Natural killer cell (primary cell): Measurements from ENCODE around the gene HCRTR2. TPM values are rescaled to one million over a fixed set of nuclear protein-coding genes. Genes with fewer than 3 reads are reported as not detected.
A peak's percentile ranks its signal among the peaks of the same experiment; 100 is the strongest.
"Not testable (repeated sequence)": the region's sequence is repeated elsewhere in the genome, so short reads cannot be mapped to it uniquely, and the experiment has no call there.

Source experiments
- ATAC-seq, 3 donors: fragments of 150-1000 bp in 2 of 3; fragments of 200-7000 bp in 1 of 3; cut with Tn5 transposase; 1 replicate in 1 of 3; 2 replicates in 2 of 3; pipeline ENCODE4 v1.10.0; 2021; ENCODE audit warnings: mild to moderate bottlenecking in 2 of 3, moderate library complexity in 2 of 3
- DNase-seq, 2 donors: peaks; one replicate each; pipeline versions ENCODE4 v3.0.0 to v3.0.0-alpha.2; 2013 to 2021; ENCODE audit warnings: mixed read lengths in 1 of 2
- H3K27ac ChIP-seq: one replicate; pipeline ENCODE4 v1.5.1; 2013; ENCODE audit warnings: mild to moderate bottlenecking, low read length
- H3K27me3 ChIP-seq: one replicate; pipeline ENCODE4 v1.6.1; 2013; ENCODE audit warnings: low read length; ENCODE audit not compliant: control insufficient read depth, insufficient read depth
- H3K36me3 ChIP-seq: one replicate; pipeline ENCODE4 v1.6.1; 2013; ENCODE audit warnings: low read length; ENCODE audit not compliant: control insufficient read depth, insufficient read depth
- H3K4me1 ChIP-seq: one replicate; pipeline ENCODE4 v1.6.1; 2013; ENCODE audit warnings: low read length; ENCODE audit not compliant: control insufficient read depth, insufficient read depth
- H3K4me3 ChIP-seq: one replicate; pipeline ENCODE4 v1.5.1; 2013; ENCODE audit warnings: low read length
- H3K9me3 ChIP-seq: one replicate; pipeline ENCODE4 v1.6.1; 2013; ENCODE audit warnings: low read length; ENCODE audit not compliant: control insufficient read depth, insufficient read depth
- H3K27ac Mint-ChIP-seq, 2 donors: one replicate each; pipeline ENCODE4 v1.8.0; 2022; ENCODE audit warnings: mild to moderate bottlenecking in 2 of 2, mixed read lengths in 2 of 2, moderate library complexity in 1 of 2
- H3K27me3 Mint-ChIP-seq, 2 donors: one replicate each; pipeline ENCODE4 v1.8.0; 2022; ENCODE audit warnings: low read depth in 2 of 2, mixed read lengths in 2 of 2
- H3K36me3 Mint-ChIP-seq: one replicate; pipeline ENCODE4 v1.8.0; 2022; ENCODE audit warnings: mixed read lengths
- H3K4me1 Mint-ChIP-seq, 2 donors: one replicate each; pipeline ENCODE4 v1.8.0; 2022; ENCODE audit warnings: mixed read lengths in 2 of 2
- H3K4me3 Mint-ChIP-seq: one replicate; pipeline ENCODE4 v1.8.0; 2022; ENCODE audit warnings: mild to moderate bottlenecking, moderate library complexity, mixed read lengths
- H3K9me3 Mint-ChIP-seq, 2 donors: one replicate each; pipeline ENCODE4 v1.8.0; 2022; ENCODE audit warnings: mixed read lengths in 2 of 2
- WGBS: methylation state at CpG from one replicate; pipeline ENCODE4 v1.1.7; 2013; ENCODE audit warnings: missing lambda C conversion rate; ENCODE audit not compliant: insufficient coverage; 5-methylcytosine and 5-hydroxymethylcytosine counted together
- intact Hi-C: fragments of 100-400 bp; cut with micrococcal nuclease; formaldehyde crosslinking; loops from one replicate; pipeline ENCODE4 v1.14.2; 2022
- total RNA-seq, 4 donors: library from RNA; stranded (reverse); fragments of 120-200 nt in 1 of 4; gene quantifications; one replicate each; pipeline versions ENCODE4 v1.2.3 to v1.2.4, GENCODE V29; 2013 to 2022
- TF ChIP-seq, protein P1 (sequence below): fragments of 200-600 bp; IDR thresholded peaks from one replicate; pipeline ENCODE4 v1.8.0; 2022; ENCODE audit warnings: antibody characterized with exemption

Gene HCRTR2
- total RNA-seq, 3 donors from 2014 or later (not counting 1 experiment from before 2014, with no cell fraction given), result not detected

DNA sequence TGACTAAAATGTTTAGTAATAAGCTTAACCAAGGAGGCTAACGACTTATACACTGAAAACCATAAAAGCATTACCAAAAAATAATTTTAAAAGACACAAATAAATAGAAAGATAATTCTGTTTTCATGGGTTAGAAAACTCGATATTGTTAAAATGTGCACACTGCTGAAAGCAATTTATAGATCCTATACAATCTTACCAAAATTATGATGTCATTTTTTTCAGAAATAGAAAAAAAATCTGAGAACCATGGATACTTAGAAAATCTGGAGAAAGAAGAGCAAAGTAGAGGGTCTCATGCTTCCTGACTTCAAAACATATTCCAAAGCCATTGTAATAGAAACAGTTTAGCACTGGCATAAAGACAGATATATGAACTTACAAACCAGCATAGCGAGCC lies 46.6 kb downstream of the HCRTR2 start:
- TF ChIP-seq, protein P1, sequence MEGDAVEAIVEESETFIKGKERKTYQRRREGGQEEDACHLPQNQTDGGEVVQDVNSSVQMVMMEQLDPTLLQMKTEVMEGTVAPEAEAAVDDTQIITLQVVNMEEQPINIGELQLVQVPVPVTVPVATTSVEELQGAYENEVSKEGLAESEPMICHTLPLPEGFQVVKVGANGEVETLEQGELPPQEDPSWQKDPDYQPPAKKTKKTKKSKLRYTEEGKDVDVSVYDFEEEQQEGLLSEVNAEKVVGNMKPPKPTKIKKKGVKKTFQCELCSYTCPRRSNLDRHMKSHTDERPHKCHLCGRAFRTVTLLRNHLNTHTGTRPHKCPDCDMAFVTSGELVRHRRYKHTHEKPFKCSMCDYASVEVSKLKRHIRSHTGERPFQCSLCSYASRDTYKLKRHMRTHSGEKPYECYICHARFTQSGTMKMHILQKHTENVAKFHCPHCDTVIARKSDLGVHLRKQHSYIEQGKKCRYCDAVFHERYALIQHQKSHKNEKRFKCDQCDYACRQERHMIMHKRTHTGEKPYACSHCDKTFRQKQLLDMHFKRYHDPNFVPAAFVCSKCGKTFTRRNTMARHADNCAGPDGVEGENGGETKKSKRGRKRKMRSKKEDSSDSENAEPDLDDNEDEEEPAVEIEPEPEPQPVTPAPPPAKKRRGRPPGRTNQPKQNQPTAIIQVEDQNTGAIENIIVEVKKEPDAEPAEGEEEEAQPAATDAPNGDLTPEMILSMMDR, result no peak
- intact Hi-C loops, result no loop called here
- Histone ChIP-seq H3K4me1 (no peaks in the 10 kb centered on the region), H3K36me3 (no peaks in the 10 kb centered on the region), H3K9me3 (no peaks in the 10 kb centered on the region), H3K27ac (no peak overlapping the region), H3K27me3 (no peaks in the 10 kb centered on the region), H3K4me3 (no peak overlapping the region)
- Mint-ChIP-seq H3K27ac (no peak overlapping the region), H3K4me1 (no peaks in the 10 kb centered on the region), H3K36me3 (no peaks in the 10 kb centered on the region), H3K9me3 (peaks cover 4% of the 10 kb centered on the region in 2 donors), H3K4me3 (no peak overlapping the region), H3K27me3 (no peaks in the 10 kb centered on the region)
- no peak for DNase-seq
- no peak for ATAC-seq
- no CpG with 5 or more reads among the region's 3 CpGs for WGBS

DNA sequence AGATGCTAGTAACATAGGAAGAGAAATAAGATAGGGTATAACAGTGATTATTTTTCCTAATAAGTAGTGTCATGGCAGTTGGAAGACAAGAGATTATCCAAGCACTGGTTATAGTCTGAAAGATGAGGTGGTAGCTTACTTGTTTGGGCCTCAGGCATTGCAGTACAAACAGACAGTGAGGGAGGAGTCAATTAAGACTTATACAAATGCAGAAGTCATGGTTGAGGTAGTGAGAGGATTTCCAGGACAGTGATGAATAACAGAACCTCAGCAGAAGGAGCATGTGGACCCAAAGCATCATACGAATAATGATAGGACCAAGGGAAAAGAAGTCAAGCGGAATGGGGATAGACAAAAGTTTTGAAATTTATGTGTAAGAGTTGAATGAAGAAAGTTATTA lies 53.5 kb downstream of the HCRTR2 start:
- H3K4me1 Mint-ChIP-seq, result no peaks in the 10 kb centered on the region
- no peaks in the 10 kb centered on the region for H3K36me3 Mint-ChIP-seq
- H3K9me3 Mint-ChIP-seq, result peaks cover 0 to 9% of the 10 kb centered on the region in 2 donors
- Histone ChIP-seq H3K9me3 (no peaks in the 10 kb centered on the region), H3K4me1 (no peaks in the 10 kb centered on the region), H3K27me3 (no peaks in the 10 kb centered on the region), H3K4me3 (no peak overlapping the region), H3K36me3 (no peaks in the 10 kb centered on the region), H3K27ac (no peak overlapping the region)
- ATAC-seq, result no peak
- 63% methylated on average over 2 of the region's 2 CpGs for WGBS
- TF ChIP-seq, protein P1, result no peak
- no peaks in the 10 kb centered on the region for H3K27me3 Mint-ChIP-seq
- intact Hi-C loops, result no loop called here
- no peak overlapping the region for H3K4me3 Mint-ChIP-seq
- no peak overlapping the region for H3K27ac Mint-ChIP-seq
- no peak for DNase-seq

DNA sequence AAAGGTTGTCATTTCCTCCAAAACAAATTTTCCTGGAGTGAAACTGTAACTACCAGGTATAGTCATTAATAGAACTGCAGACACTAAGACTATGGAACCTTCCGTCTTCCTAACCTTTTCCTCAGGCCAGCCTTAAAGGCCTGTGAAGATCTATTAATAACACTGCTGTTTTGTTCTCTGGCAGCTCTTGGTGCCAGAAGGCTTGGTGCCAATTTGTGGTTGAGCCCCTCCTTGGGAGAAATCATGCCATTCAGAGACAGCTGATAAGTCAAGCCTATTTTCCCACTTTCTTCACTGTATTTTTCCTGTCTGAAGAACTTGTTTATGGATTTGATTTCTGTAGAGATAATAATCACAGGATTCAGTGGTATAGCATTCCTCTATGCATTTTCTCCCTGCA lies 64.8 kb downstream of the HCRTR2 start:
- Histone ChIP-seq H3K4me1 (no peaks in the 10 kb centered on the region), H3K27ac (no peak overlapping the region), H3K27me3 (no peaks in the 10 kb centered on the region), H3K4me3 (no peak overlapping the region), H3K9me3 (no peaks in the 10 kb centered on the region), H3K36me3 (no peaks in the 10 kb centered on the region)
- Mint-ChIP-seq H3K27me3 (peaks cover 0 to 3% of the 10 kb centered on the region in 2 donors), H3K27ac (no peak overlapping the region), H3K4me1 (no peaks in the 10 kb centered on the region), H3K4me3 (no peak overlapping the region), H3K36me3 (no peaks in the 10 kb centered on the region), H3K9me3 (no peaks in the 10 kb centered on the region)
- ATAC-seq (no peak), DNase-seq (no peak)
- WGBS, result 50% methylated on average over 1 of the region's 1 CpG
- TF ChIP-seq, protein P1, result no peak
- intact Hi-C loops, result no loop called here

DNA sequence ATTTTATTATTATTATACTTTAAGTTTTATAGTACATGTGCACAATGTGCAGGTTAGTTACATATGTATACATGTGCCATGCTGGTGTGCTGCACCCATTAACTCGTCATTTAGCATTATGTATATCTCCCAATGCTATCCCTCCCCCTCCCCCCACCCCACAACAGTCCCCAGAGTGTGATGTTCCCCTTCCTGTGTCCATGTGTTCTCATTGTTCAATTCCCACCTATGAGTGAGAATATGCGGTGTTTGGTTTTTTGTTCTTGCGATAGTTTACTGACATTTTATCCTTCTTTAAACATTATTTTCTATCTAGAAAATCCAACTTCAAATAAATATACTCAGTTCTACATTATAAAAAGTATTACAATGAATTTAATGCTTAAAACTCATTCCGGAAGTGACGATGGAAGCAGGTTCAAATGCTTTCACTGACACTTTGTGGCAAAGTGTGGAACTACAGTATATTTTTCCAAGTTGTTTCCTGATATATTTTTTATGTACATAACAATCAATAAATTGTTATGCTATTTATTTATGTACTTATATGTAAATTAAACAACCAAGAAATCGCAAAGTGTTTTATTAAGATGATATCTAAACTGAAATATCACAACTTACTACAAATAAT lies 66.8 kb downstream of the HCRTR2 start:
- not testable (repeated sequence) for H3K27ac ChIP-seq, H3K4me1 Mint-ChIP-seq, ATAC-seq, H3K27me3 Mint-ChIP-seq, H3K9me3 Mint-ChIP-seq, H3K27me3 ChIP-seq, H3K4me3 ChIP-seq, H3K27ac Mint-ChIP-seq, H3K9me3 ChIP-seq, H3K4me3 Mint-ChIP-seq, DNase-seq, H3K4me1 ChIP-seq, H3K36me3 Mint-ChIP-seq, H3K36me3 ChIP-seq
- intact Hi-C loops, result loop anchor here (5.0 kb wide), 1 partner anchor 524 kb away; no protein-coding TSS in a partner anchor
- TF ChIP-seq, protein P1, result peak; percentile 27
- no CpG with 5 or more reads among the region's 6 CpGs for WGBS
